Adrenal gland (tissue), 5 donors: ENCODE data around the gene HNRNPM.
A peak's percentile ranks its signal among the peaks of the same experiment; 100 is the strongest.

Experiments
- POLR2A ChIP-seq, 2 donors: fragments of 450-650 bp; IDR thresholded peaks; one replicate each; pipeline ENCODE4 v1.6.1; 2017; ENCODE audit warnings: antibody characterized with exemption in 2 of 2, mild to moderate bottlenecking in 2 of 2, moderate library complexity in 1 of 2
- TF ChIP-seq, protein P1 (sequence below), 6 experiments: fragments of 450-650 bp in 4 of 6; fragments of 200-600 bp in 2 of 6; sonication (generic) in 1 of 6; IDR thresholded peaks; 1 replicate in 5 of 6; 2 replicates in 1 of 6; pipeline versions ENCODE4 v1.5.1 to v1.8.0; 2016 to 2021; ENCODE audit warnings: antibody characterized with exemption in 6 of 6, mild to moderate bottlenecking in 2 of 6, moderate library complexity in 1 of 6
- donor health status: DM: no; HTN: no; CAD: no.

DNA sequence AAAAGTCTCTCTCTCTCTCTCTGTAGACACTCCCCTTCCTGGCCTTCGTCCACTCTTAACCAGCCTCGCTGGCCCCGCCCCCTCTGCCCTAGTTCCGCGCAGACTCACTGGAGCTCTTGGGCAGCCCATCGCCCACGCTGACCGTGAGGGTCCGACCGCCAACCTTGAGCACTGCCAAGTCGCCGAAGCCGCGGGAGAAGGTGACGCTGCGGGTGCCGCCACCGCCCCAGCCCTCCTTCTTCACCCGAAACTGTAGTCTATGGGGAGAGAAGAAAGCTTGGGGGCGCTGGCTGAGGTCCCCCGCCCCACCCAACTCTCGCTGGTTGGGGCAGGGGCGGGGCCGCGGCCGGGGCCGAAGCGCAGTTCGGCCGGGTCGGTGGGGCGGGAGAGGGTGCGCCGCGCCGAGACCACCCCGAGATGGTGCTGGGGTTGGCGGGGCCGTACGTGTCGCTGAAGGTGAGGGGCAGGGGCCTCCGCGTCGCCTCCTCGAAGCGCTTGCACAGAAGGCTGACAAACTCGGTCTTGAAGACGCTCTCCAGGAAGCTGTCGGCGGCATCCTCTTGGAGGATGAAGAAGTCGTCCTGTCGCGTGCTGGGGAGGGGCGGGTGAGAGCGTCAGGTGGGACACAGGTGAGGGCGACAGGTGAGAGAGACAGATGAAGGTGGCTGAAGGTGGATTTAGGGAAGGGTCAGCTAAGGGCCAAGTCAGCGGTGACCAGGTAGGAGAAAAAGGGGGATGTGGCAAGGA lies 81.7 kb downstream of the HNRNPM start:
- TF ChIP-seq, protein P1, sequence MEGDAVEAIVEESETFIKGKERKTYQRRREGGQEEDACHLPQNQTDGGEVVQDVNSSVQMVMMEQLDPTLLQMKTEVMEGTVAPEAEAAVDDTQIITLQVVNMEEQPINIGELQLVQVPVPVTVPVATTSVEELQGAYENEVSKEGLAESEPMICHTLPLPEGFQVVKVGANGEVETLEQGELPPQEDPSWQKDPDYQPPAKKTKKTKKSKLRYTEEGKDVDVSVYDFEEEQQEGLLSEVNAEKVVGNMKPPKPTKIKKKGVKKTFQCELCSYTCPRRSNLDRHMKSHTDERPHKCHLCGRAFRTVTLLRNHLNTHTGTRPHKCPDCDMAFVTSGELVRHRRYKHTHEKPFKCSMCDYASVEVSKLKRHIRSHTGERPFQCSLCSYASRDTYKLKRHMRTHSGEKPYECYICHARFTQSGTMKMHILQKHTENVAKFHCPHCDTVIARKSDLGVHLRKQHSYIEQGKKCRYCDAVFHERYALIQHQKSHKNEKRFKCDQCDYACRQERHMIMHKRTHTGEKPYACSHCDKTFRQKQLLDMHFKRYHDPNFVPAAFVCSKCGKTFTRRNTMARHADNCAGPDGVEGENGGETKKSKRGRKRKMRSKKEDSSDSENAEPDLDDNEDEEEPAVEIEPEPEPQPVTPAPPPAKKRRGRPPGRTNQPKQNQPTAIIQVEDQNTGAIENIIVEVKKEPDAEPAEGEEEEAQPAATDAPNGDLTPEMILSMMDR (IDR thresholded peaks at IDR 0.05) = no peak
- peak; percentile 0 to 18 for TF ChIP-seq POLR2A (IDR thresholded peaks at IDR 0.05)
